K562 (cell line): Measurements from ENCODE around the gene ISG20. TPM values are rescaled to one million over a fixed set of nuclear protein-coding genes. Genes with fewer than 3 reads are reported as not detected.

Experiments
- ATAC-seq: fragments of 200-7000 bp; cut with Tn5 transposase; 3 replicates; pipeline ENCODE4 v1.9.1; 2020; ENCODE audit warnings: moderate library complexity
- BruUV-seq: library from RNA; stranded (reverse); fragments of 400-500 nt; replicated peaks from 2 replicates; lab custom pipeline; 2021; lab: Mats Ljungman, UMichigan
- CTCF ChIA-PET: fragments of 300-600 bp; formaldehyde crosslinking; extraction: SDS; loops from one replicate; lab custom pipeline; 2021; ENCODE audit warnings: low intra/inter-chr PET ratio; lab: Yijun Ruan, JAX
- POLR2A ChIA-PET: fragments of 300-600, 350-650 bp; sonication (Branson Sonifier 250); formaldehyde crosslinking; extraction: SDS; loops from one replicate; lab custom pipeline; 2021; ENCODE audit warnings: antibody characterized with exemption, inconsistent platforms; lab: Yijun Ruan, JAX
- DNase-seq, 4 experiments: peaks; one replicate each; pipeline versions ENCODE4 v3.0.0 to v3.0.0-alpha.2; 2011 to 2018; ENCODE audit warnings: low spot score in 3 of 4, mixed read lengths in 3 of 4; ENCODE audit errors: extremely low read depth in 1 of 4
- FAIRE-seq: peaks from 2 replicates; lab custom pipeline; 2011; peaks lifted over from hg19 to GRCh38; lab: Jason Lieb, UNC
- H2AFZ ChIP-seq: 2 replicates; pipeline ENCODE4 v1.6.0; 2011; ENCODE audit warnings: low read depth, low read length, control low read depth, inconsistent platforms
- H3K27ac ChIP-seq: fragments of 200-600 bp; 3 replicates; pipeline ENCODE4 v1.8.0; 2011; ENCODE audit warnings: low read depth, mild to moderate bottlenecking, control low read depth, inconsistent platforms, low read length, moderate library complexity, mixed read lengths; ENCODE audit errors: extremely low read depth
- H3K27me3 ChIP-seq, 2 experiments: fragments of 300-600 bp in 1 of 2; 2 replicates in 1 of 2; 3 replicates in 1 of 2; pipeline versions ENCODE4 v1.6.0 to v1.8.0; 2011; ENCODE audit warnings: inconsistent platforms in 2 of 2, low read length in 2 of 2, mild to moderate bottlenecking in 1 of 2, mixed read lengths in 1 of 2, moderate library complexity in 1 of 2; ENCODE audit not compliant: control insufficient read depth in 2 of 2, insufficient read depth in 2 of 2
- H3K36me3 ChIP-seq: fragments of 300-600 bp; 3 replicates; pipeline ENCODE4 v1.8.0; 2011; ENCODE audit warnings: mild to moderate bottlenecking, low read length, inconsistent platforms; ENCODE audit not compliant: control insufficient read depth, insufficient read depth
- H3K4me1 ChIP-seq, 2 experiments: fragments of 200-600 bp in 1 of 2; replicated peaks in 1 of 2; 2 replicates in 1 of 2; 3 replicates in 1 of 2; pipeline versions ENCODE4 v1.5.1 to v1.8.0; 2011; ENCODE audit warnings: inconsistent platforms in 2 of 2, low read length in 2 of 2, mild to moderate bottlenecking in 1 of 2, mixed read lengths in 1 of 2, moderate library complexity in 1 of 2; ENCODE audit not compliant: control insufficient read depth in 2 of 2, insufficient read depth in 2 of 2
- H3K4me2 ChIP-seq: 2 replicates; pipeline ENCODE4 v1.6.1; 2011; ENCODE audit warnings: low read length, control low read depth, inconsistent platforms, mixed read lengths; ENCODE audit not compliant: insufficient read depth
- H3K4me3 ChIP-seq: fragments of 200-600 bp; sonication (generic), shearing (Covaris generic); 2 replicates; pipeline ENCODE4 v1.5.1; 2016; ENCODE audit warnings: control low read depth, inconsistent platforms
- H3K79me2 ChIP-seq: fragments of 200-600 bp; 3 replicates; pipeline ENCODE4 v1.8.0; 2011; ENCODE audit warnings: low read length, inconsistent platforms; ENCODE audit not compliant: control insufficient read depth, insufficient read depth
- H3K9ac ChIP-seq, 2 experiments: 2 replicates each; pipeline versions ENCODE4 v1.6.0 to v1.6.1; 2011; ENCODE audit warnings: low read depth in 2 of 2, low read length in 2 of 2, control low read depth in 1 of 2, inconsistent platforms in 1 of 2, mild to moderate bottlenecking in 1 of 2, mixed read lengths in 1 of 2; ENCODE audit not compliant: insufficient read depth in 1 of 2
- H3K9me1 ChIP-seq: one replicate; pipeline ENCODE4 v1.6.0; 2011; ENCODE audit warnings: inconsistent platforms, mild to moderate bottlenecking, low read length, moderate library complexity; ENCODE audit not compliant: control insufficient read depth, insufficient read depth
- H3K9me3 ChIP-seq: replicated peaks from 2 replicates; pipeline ENCODE4 v1.5.1; 2011; ENCODE audit warnings: low read depth, low read length, inconsistent platforms; ENCODE audit not compliant: control insufficient read depth, insufficient read depth
- H4K20me1 ChIP-seq: replicated peaks from 2 replicates; pipeline ENCODE4 v1.6.1; 2011; ENCODE audit warnings: low read length, inconsistent platforms, mixed read lengths; ENCODE audit not compliant: control insufficient read depth, insufficient read depth
- ATF1 ChIP-seq, 2 experiments: fragments of 450-650 bp in 1 of 2; IDR thresholded peaks; 2 replicates each; pipeline ENCODE4 v1.6.1; 2016; ENCODE audit warnings: missing compliant biosample characterization in 1 of 2, missing genetic modification characterization in 1 of 2
- PKNOX1 ChIP-seq: fragments of 450-650 bp; IDR thresholded peaks from 2 replicates; pipeline ENCODE4 v1.6.1; 2016
- SOX6 ChIP-seq: fragments of 450-650 bp; IDR thresholded peaks from 2 replicates; pipeline ENCODE4 v1.6.1; 2014; ENCODE audit warnings: mild to moderate bottlenecking
- SP1 ChIP-seq: sonication (generic); formaldehyde crosslinking; IDR thresholded peaks from 2 replicates; pipeline ENCODE4 v1.8.1; 2022; ENCODE audit warnings: mild to moderate bottlenecking, missing genetic modification reagents
- STAT5A ChIP-seq: IDR thresholded peaks from 2 replicates; pipeline ENCODE4 v1.6.1; 2012; ENCODE audit warnings: low read length, inconsistent platforms, borderline replicate concordance
- ZNF121 ChIP-seq: sonication (generic); formaldehyde crosslinking; conservative IDR thresholded peaks from 2 replicates; pipeline ENCODE4 v1.8.0; 2022; ENCODE audit warnings: missing genetic modification reagents
- WGBS: fragments of 100-300 bp; shearing (Covaris generic); methylation state at CpG from one replicate; pipeline ENCODE4 v1.1.6; 2016; ENCODE audit warnings: low coverage, mixed read lengths; ENCODE audit not compliant: insufficient coverage; ENCODE audit errors: missing lambda C conversion rate; 5-methylcytosine and 5-hydroxymethylcytosine counted together
- in situ Hi-C: fragments of 300-500 bp; cut with MboI; formaldehyde crosslinking; loops from 4 replicates; pipeline ENCODE4 v1.15.0; 2018; ENCODE audit warnings: inconsistent platforms, mixed read lengths
- intact Hi-C: fragments of 100-400 bp; cut with micrococcal nuclease; formaldehyde crosslinking; loops from 2 replicates; pipeline ENCODE4 v1.14.2; 2022
- polyA plus RNA-seq, 8 experiments: library from polyadenylated mRNA; depleted of rRNA in 4 of 8; stranded (reverse) in 5 of 8; unstranded in 3 of 8; fragments of >200 nt; fragmentation: Nextera tagmentation in 2 of 8; fragmentation: Illumina TruSeq in 1 of 8; extraction: Ambion mirVana in 2 of 8; extraction: Trizol in 1 of 8; gene quantifications; 2 replicates each; pipeline versions ENCODE4 v1.2.1 to v1.2.3, GENCODE V29; 2011 to 2014; ENCODE audit warnings: inconsistent platforms in 1 of 8, missing spikeins in 1 of 8
- total RNA-seq, 7 experiments: library from RNA; depleted of rRNA in 6 of 7; stranded (reverse); fragments of >200 nt in 6 of 7; fragmentation: Illumina TruSeq in 2 of 7; extraction: Trizol in 2 of 7; gene quantifications; 2 replicates each; pipeline versions ENCODE4 v1.2.1 to v1.2.3, GENCODE V29; 2011 to 2021; ENCODE audit warnings: low replicate concordance in 1 of 7
- TF ChIP-seq, protein P1 (sequence below): IDR thresholded peaks from 2 replicates; pipeline ENCODE4 v1.6.1; 2016; ENCODE audit warnings: missing genetic modification characterization, missing compliant biosample characterization

Gene ISG20
- total and polyA plus RNA-seq, 9 of the 15 experiments (the other 6 are each of a cell fraction or from before 2014, with no cell fraction given): 0.06 to 2.1 (median 1.00) TPM

DNA sequence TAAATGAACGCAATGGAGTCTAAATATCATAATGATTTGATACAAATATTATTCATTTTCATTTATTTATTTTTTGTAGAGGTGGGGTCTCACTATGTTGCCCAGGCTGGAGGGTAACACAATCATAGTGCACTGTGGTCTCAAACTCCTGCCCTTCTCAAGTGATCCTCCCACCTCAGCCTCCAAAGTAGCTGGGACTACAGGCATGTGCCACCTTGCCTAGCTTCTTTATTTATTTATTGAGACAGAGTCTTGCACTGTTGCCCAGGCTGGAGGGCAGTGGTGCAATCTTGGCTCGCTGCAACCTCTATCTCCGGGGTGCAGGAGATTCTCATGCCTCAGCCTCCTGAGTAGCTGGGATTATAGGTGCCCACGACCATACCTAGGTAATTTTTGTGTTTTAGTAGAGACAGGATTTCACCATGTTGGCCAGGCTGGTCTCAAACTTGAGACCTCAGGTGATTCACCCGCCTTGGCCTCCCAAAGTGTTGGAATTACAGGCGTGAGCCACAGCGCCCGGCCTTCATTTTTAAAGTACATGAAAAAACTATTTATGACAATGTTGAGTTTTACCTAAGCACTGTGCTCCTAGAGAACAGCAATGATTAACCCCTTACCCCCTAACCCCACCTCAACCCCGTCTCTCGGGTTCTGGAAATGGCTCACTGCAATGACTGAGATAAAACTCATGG lies 21.6 kb upstream of the ISG20 start:
- Histone ChIP-seq H3K9ac (no peak overlapping the region), H3K27ac (no peak overlapping the region), H3K4me3 (no peak overlapping the region), H2AFZ (no peak overlapping the region), H3K4me2 (no peak overlapping the region), H3K9me1 (no peaks in the 10 kb centered on the region), H4K20me1 (no peaks in the 10 kb centered on the region), H3K9me3 (no peaks in the 10 kb centered on the region), H3K4me1 (peaks cover 4 to 14% of the 10 kb centered on the region in 2 experiments; a peak in 4 of 5 replicates), H3K27me3 (peaks cover 0 to 5% of the 10 kb centered on the region in 2 experiments; a peak in 1 of 5 replicates), H3K79me2 (peaks cover 16% of the 10 kb centered on the region), H3K36me3 (no peaks in the 10 kb centered on the region)
- FAIRE-seq: no peak
- no peak for ATAC-seq
- TF ChIP-seq ZNF121 (CRISPR knock-in tag): peak; percentile 77
- TF ChIP-seq SOX6: no peak
- no TSS peak for BruUV-seq
- DNase-seq: no peak
- WGBS: 68% methylated on average over 10 of the region's 10 CpGs
- in situ Hi-C loops (loop anchor here (5.0 kb wide), 1 partner anchor 140 kb away; no protein-coding TSS in a partner anchor), intact Hi-C loops (no loop called here)
- POLR2A ChIA-PET: no interaction called here
- CTCF ChIA-PET: no interaction called here

DNA sequence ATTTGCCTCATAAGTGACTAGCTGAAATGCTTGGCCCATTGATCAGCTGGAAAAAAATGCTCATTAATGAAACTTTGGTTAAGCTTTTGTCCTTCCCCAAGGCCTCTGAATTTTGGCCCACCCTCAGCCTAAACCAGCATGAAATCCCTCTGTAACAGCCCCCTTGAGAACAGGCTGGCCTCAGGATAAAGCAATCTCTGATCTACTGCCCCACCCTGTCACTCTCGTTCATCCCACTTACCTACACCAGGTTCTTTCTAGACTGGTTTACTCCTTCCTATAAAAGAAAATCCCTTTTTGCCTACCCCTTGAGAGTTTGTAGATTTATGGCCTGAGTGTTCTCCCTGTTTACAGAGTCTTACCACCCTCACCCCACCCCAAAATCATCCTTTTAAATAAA lies 21.0 kb upstream of the ISG20 start:
- intact Hi-C loops (no loop called here), in situ Hi-C loops (loop anchor here (5.0 kb wide), 1 partner anchor 140 kb away; no protein-coding TSS in a partner anchor)
- peaks cover 1% of the 10 kb centered on the region; the same call in 1 of the 3 replicates for H3K36me3 ChIP-seq
- no TSS peak for BruUV-seq
- POLR2A ChIA-PET: no interaction called here
- WGBS: 0% methylated on average over 1 of the region's 1 CpG
- H3K27ac ChIP-seq: no peak overlapping the region
- ATAC-seq (no peak), DNase-seq (no peak), FAIRE-seq (no peak)
- TF ChIP-seq PKNOX1 (peak; percentile 47; the same call in 1 of the 2 replicates), SP1 (CRISPR knock-in tag) (no peak), ATF1 (CRISPR knock-in tag; IDR thresholded peaks at IDR 0.05) (no peak), ATF1 (tag; IDR thresholded peaks at IDR 0.05) (no peak), STAT5A (no peak)
- TF ChIP-seq, protein P1, sequence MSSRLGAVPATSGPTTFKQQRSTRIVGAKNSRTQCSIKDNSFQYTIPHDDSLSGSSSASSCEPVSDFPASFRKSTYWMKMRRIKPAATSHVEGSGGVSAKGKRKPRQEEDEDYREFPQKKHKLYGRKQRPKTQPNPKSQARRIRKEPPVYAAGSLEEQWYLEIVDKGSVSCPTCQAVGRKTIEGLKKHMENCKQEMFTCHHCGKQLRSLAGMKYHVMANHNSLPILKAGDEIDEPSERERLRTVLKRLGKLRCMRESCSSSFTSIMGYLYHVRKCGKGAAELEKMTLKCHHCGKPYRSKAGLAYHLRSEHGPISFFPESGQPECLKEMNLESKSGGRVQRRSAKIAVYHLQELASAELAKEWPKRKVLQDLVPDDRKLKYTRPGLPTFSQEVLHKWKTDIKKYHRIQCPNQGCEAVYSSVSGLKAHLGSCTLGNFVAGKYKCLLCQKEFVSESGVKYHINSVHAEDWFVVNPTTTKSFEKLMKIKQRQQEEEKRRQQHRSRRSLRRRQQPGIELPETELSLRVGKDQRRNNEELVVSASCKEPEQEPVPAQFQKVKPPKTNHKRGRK (tag): no peak
- H3K9me3 ChIP-seq: no peaks in the 10 kb centered on the region
- H2AFZ ChIP-seq: no peak overlapping the region
- H3K9ac ChIP-seq: no peak overlapping the region
- no peak overlapping the region for H3K4me2 ChIP-seq
- H3K27me3 ChIP-seq: 0 out of 5 replicates have a peak, but pooled peaks cover 0 to 5% of the 10 kb centered on the region in 2 experiments
- CTCF ChIA-PET: no interaction called here
- H4K20me1 ChIP-seq: peaks cover 5% of the 10 kb centered on the region; the same call in 1 of the 2 replicates
- no peaks in the 10 kb centered on the region for H3K9me1 ChIP-seq
- no peak overlapping the region for H3K4me3 ChIP-seq
- peaks cover 22% of the 10 kb centered on the region for H3K79me2 ChIP-seq
- peaks cover 7 to 14% of the 10 kb centered on the region in 2 experiments; a peak in 4 of 5 replicates for H3K4me1 ChIP-seq
